CD4-positive, alpha-beta T cell treated with Interferon alpha-2 for 1 hour (primary cell): ENCODE data around the gene EYS.
"Not testable (repeated sequence)": the region's sequence is repeated elsewhere in the genome, so short reads cannot be mapped to it uniquely, and the experiment has no call there.

Experiments used
- DNase-seq, 2 donors: peaks; one replicate each; pipeline ENCODE4 v3.0.0-alpha.2; 2020 to 2022

EYS gene

DNA sequence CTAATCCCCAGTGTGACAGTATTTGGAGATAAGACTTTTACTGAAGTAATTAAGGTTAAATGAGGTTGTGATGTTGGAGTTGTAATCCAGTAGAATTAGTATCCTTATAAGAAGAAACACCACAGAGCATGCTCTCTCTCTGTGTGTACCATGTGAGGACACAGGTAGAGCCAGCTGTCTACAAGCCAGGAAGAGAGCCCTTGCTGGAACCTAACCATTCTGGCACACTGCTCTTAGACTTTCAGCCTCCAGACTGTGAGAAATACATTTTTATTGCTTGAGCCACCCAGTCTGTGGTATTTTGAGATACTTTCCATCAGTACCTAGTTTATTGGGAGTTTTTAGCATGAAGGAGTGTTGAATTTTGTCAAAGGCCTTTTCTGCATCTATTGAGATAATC is 1961.2 kb downstream of the EYS start:
- no peak for DNase-seq

DNA sequence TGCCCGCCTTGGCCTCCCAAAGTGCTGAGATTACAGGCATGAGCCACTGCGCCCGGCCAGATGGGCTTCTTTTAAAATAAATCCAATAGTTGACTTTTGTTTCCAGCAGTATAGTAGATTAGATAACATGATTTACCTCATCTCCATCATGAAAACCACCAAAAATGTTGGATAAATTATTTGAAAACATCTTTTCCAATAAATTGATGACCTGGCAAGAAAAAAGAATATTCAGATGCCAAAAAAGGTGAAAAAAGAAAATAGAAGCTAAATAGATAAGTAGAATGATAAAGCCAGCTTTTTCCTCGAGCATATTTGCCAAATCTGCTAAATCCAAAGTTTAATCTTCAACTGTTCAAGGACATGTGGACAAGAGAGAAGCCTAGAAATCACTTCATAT is 1962.2 kb downstream of the EYS start:
- no peak for DNase-seq

DNA sequence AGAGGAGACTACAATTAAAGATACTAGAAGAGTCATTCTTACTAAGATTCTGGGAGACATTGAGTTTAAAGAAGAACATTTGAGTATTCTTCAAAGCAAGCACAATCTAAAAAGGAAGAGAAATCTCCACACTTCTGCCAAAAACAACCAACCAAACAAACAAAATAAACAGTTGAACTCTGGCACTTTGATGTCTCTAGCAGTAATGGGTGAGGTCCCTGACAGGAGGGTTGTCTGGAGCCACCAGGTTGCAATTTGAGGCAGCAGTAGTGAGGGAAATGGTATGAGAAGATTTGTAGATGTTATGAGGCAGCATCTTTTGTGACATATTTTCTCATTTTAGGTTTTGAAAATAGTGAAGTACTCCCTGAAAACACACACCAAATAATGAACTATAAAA is 1963.3 kb downstream of the EYS start:
- no peak for DNase-seq

DNA sequence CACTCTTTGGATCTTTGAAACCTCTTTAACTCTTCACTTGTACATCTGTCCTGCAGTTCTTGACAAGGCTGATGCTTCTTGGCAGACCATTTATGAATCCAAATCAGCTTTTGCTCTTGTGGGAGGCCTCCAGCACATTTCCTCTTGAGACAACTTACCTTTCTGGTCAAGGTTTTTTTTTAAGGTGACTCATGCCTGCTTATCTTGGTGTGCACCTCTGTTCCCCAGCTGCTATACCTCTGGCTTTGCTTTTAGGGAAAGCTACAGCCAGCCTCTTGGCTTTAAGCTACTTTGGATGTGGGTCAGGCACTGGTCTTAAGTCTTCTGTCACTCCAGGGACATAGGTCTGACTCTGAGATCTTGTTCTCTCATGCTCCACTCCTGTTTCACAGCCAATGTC is 1965.0 kb downstream of the EYS start:
- DNase-seq = no peak

DNA sequence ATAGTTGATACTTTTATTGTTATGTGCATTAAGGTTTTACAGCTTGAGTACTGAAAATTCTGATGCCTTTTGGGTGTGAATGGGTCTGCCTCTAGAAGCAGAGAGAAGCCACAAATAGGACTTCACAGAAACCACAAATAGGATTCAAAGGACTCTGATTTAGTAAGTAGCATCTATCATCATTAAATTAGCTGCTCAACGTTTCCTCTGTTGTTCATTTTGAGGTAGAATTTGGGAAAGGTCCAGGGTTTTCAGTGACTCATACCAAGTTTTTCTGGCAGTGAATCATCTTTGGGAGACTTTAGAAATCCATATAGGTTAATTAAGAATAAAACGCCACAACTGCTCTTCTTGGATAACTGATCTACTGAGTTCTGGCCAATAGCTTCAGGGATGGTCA is 1966.3 kb downstream of the EYS start:
- DNase-seq = no peak

DNA sequence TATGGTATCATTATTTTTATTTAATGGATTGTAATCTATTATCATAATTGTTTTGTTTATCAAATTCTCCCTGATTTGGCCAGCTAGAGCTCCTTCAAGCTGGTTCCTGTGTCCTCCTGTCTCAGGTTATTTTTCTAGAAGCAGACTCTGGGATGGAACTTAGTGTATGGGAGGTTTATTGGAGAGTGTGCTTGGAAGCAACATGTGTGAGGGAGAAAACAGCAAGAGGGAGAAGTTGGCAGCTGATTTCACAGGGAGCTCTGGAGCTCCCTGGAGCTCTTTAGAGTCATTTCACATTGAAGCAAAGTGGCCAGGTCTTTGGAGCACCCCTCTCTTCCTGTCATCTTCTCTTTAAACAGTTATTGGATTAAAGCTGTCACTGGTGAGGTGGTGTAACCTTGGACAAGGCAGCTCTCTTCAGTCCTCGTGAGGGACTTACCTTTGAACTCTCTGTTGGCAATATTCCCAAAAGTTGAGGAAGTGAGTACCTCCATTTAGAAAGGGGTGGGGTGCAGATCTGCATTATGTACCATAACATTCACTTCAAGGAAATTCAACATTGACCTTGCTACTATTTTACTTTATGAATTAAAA is 1967.8 kb downstream of the EYS start:
- DNase-seq = no peak

DNA sequence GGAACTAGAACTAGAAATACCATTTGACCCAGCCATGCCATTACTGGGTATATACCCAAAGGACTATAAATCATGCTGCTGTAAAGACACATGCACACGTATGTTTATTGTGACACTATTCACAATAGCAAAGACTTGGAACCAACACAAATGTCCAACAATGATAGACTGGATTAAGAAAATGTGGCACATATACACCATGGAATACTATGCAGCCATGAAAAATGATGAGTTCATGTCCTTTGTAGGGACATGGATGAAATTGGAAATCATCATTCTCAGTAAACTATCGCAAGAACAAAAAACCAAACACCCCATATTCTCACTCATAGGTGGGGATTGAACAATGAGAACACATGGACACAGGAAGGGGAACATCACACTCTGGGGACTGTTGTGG is 1968.8 kb downstream of the EYS start:
- DNase-seq = not testable (repeated sequence)

DNA sequence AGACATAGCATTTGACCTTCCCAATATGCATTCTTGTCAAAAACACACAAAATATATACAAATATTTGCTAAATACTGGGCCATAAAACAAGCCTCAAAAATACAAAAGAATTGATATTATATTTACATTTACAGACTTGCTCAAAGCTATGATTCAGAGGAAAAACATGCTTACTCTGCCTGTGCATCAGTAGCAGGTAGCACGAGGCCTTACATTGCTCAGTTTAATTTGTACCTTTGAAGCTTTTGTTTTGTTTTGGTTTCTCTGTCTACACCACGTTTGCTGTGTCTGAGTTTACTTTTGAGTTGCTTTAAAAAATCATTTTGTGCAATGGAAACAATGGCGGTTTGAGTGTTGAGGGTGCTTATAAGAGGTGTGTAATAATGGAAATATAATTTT is 1972.1 kb downstream of the EYS start:
- no peak for DNase-seq

DNA sequence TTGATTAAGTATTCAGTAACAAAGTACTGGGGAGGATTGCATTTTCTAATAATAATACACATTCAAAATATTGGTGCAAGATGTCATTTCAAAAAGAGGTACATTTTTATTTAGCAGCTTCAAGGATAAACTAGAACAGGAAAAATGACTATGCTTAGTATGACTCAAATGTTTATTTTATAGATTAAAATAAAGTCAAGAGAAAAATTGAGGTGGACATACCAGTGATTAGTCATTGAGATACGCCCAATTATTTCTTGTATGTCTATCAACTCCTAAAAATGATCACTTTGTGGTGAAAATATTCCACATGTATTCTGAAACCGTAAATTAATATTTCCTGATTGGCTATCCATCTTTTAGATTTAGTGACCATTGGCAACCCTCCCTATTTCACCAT is 1974.7 kb downstream of the EYS start:
- DNase-seq = no peak

DNA sequence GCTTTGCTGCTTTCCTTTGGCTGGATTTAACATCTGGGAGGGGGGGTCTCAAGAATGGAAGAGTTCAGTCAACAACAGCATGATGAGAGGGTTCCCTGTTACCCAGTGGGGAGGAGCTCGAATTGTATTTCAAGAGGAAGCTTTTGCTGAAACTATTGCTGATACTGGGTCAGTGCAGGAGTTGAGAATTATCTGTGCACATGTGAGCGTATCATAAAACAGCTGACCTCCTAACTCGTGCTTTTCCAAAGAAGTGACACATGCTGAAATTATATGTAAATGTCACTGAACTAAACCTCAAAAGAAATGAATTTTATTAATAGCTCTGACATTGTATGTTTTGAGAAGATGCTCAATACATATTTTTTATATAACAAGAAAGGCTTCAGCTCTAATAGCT is 1975.1 kb downstream of the EYS start:
- DNase-seq = no peak

DNA sequence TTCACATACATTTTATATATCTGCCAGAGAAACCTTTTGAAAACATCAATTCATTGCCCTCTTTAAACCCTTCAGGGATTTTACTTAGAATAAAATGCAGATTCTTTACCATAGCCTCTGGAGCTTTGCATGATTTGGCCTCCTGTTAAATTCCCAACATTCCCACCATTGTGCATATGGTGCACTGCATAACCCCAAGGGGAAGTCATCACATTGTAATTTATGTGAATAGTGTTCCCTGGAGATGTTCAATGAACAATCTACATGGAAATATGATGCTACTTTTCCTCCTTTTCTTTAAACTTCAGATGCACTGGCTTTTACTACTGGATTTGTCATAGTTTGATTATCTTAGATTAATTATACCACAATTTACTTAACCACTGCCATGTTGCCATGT is 1976.7 kb downstream of the EYS start:
- DNase-seq = no peak

DNA sequence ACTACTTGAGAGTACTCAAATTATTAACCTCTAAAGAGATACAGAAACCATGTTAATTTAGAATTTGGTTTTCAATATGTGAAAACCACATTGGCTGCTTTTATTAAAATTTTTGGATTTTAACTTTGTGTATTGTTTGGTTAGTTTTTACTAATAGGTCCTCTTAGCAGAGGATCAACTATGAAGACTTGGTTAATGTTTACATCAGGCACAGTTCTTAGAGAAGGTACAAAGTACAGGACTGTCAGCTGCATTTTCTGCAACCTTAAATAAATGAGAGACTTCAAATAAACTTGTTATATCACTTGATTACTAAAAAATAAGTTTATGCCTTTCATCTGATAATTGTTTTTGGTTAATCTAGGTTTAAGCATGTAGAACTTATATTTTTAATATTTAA is 1982.3 kb downstream of the EYS start:
- no peak for DNase-seq

DNA sequence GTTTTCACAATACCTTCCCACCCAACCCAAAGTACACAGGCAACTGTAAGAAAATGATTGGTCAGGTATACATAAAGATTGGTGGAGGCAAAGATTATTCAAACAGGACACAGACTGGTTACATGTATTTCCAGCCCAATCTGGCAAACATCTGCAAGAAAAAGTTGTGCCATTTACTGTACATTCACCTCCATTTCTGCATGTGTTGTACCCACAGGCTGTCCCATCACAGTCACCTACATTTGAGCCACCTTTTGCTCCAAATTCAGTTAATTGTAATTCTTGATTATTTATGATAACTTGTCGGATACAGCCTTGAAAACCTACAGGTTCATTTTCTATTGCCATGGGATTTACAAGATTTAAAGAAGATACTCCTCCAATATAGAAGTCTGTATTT is 1985.8 kb downstream of the EYS start:
- no peak for DNase-seq

DNA sequence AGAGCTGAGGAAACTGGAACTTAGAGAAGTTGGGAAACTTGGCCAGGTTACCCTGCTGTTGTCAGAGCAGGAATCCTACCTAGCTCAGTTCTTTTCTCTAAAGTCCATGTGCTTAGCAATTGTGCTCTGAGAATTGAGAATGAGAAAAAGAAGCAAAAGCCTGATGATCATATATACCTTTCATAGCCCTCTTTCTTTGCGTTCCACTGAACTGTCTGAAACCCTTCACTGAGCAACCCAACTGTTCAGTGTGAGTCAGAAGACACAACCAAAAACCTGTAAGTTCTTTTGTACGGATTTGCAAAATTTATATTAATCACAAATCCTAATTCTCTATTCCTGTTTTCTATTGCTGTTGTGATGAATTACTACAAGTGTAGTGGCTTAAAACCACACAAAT is 1990.9 kb downstream of the EYS start:
- no peak for DNase-seq

DNA sequence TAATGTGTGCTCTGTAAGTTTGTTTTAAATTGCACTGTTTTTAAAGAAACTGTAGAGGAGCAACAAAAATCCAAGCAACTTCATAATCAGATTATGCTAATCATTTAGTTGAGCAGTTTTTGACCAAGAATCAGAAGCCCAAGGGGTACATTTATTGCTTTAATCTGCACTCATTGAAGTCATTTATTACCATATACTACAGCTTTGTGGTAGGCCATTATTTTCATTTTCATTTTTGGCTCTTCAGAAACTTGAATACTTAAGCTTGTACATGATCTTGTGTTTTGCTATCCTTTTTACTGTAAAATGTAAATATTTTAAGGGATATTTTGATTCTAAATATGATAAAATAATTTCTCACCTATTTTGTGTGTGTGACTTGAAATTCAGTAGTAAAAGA is 1992.9 kb downstream of the EYS start:
- no peak for DNase-seq

DNA sequence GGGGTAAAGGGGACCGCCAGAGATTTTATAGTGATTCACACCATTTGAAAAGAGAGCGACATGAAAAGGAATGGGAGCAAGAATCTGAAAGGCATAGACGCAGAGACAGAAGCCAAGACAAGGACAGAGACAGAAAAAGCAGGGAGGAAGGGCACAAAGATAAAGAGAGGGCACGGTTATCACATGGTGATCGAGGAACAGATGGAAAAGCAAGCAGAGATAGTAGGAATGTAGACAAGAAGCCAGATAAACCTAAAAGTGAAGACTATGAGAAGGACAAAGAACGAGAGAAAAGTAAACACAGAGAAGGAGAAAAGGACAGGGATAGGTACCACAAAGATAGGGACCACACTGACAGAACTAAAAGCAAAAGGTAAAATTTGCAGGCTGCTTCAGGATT is 1993.7 kb downstream of the EYS start:
- DNase-seq = no peak

DNA sequence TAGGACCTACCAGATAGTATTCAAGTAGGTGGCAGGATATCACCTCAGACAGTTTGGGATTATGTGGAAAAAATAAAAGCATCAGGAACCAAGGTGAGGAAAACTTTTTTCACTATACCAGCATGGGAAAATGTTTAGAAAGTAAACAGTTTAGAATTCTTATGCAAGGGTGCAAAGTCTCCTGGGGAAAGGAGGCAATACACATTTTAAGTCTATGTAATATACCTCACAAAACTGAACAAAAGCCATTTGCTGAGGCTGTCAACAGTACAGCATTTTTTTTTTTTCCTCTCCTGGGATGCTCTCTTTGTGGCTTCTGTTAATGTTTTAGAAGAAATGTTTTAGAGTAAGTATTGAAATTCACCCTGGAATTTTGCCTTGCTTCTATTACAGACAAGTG is 1997.9 kb downstream of the EYS start:
- no peak for DNase-seq

DNA sequence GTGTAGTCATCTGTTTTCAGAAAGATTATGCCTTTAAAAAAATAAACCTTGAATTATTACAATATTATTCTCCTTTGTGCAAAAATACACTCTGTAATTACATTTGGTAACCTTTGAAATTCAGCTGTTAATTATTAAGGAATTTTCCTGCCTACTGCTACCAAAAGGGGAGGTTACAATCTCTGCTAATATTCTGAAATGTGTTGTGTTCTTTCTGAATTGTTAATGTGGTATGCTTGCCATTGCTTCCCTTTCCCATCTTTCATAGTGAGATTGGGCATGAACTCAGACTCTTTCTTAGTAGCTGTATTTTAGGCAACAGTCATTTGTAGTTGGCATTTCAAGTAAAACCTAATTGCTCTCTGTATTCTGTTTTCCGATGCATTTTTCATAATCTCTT is 1998.4 kb downstream of the EYS start:
- no peak for DNase-seq

DNA sequence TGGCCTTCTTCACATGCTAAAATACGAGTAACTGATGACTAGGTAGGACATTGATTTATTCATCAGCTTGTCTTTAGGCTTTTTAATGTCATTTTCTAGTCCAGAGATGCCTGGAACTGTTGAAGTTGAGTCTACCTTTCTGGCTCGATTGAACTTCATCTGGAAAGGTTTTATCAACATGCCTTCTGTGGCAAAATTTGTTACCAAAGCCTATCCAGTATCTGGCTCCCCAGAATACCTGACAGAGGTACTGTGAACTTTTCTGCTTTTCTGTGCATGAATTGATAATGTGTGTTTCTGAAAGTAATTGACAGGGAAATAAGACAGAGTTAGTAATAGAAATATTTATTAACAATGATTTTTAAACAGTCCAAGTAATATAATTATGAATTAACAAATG is 2000.4 kb downstream of the EYS start:
- no peak for DNase-seq

DNA sequence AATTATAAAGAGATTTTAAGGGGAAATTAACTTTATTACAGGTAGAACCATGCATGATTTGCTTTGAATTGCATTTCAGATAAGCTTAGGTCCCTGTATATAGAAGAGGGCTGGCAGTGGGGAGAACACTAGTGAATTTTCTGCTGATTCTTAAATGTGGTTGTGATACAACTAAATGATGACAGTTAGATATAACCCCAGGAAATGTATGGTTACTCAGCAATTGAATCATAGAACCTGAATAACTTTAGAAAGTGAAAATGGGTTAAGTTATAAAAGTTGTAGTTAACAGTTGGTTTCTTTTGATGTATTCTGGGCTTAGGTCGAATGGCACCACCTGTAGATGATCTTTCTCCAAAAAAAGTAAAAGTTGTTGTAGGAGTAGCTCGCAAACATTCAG is 2001.3 kb downstream of the EYS start:
- DNase-seq = no peak

DNA sequence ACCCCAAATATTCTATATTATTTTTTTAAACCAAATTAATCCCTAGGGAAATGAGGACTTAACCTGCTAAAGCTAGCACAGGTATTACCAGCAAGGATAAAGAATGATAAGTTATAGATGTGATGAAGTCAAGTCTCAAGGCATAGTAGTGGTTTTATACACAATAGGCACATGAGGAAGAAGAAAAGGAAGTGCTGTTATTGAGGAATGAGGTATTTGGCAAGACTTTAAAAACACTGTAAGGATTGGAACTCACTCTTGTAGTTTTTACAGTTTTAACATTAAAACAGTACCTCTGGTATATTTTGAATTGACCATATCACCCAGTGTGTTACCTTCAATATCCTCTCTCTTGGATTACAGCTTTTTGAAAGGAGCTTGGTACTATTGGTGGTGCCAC is 2016.8 kb downstream of the EYS start:
- no peak for DNase-seq

DNA sequence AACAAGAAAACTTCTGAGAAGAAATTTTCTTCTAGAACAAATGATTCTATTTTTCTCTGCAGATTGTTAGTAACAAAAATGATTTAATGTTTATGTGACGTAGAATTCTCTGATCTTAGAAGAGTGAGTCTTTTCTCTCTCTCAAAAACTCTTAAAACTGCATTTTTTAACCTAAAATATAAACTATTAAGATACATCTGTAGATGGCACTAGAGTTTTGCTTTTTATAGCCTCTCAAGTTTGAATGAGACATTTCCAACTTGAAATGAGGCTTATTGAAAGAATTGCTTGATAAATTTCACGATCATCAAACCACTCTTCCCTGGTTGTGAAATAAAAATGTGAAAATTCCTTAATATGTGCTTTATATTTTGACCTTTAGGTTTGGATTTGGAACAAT is 2017.6 kb downstream of the EYS start:
- DNase-seq = no peak

DNA sequence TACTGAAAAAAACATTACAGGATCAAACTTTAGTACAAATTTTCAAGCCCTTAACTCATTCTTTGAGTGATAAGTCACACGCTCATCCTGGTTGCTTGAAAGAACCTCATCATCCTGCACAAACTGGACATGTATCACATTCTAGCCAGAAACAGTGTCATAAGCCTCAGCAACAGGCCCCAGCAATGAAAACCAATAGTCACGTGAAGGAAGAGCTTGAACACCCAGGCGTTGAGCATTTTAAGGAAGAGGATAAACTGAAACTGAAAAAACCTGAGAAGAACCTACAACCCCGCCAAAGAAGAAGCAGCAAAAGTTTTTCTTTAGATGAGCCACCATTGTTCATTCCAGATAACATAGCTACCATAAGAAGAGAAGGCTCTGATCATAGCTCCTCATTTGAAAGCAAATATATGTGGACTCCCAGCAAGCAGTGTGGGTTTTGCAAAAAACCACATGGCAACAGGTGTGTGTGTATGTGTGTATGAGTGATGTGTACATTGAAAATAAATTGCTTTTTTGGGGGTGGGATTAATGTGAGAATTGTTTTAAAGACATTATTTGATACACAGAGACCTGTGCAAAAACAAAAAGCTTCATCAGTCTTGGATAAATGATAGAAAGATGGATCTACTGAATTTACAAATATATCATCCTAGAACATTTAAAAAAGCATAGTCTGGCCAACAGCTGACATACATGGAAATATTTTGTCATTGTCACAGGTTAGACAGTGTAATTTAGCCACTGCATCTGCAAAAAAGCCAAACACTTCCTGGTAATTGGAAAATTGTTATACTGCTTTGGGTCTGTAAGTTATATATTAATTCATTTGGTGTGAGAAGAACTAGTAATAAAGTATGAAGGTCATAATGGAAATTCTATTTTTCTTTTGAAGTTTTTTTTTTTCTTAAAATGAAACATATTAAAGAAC is 2021.3 kb downstream of the EYS start:
- peak in 1 of 2 donors; percentile 12 for DNase-seq

DNA sequence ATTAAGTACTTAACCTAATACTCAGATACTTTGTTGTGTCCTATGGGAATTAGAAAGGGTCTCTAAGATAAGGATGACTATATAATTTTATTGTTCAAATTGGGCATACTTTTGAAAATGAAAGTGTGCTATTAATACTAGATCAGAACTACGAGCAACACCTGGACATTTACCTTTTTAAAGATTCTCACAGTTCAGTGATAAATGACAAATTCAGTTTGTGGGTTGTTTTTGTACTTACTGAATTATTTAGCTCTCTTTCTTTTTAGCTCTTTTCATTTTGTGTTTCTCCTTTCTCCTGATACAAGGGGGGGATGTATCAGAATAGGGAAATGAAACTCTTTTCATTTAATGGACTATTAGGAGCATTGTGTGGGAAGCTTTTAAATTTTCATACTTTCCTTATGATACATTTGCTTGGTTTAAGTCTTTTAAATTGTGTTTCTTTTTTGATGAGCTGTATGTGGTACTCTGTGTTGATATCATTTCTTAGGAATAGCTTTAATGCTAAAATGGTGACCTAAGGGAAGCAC is 2023.9 kb downstream of the EYS start:
- DNase-seq = no peak

DNA sequence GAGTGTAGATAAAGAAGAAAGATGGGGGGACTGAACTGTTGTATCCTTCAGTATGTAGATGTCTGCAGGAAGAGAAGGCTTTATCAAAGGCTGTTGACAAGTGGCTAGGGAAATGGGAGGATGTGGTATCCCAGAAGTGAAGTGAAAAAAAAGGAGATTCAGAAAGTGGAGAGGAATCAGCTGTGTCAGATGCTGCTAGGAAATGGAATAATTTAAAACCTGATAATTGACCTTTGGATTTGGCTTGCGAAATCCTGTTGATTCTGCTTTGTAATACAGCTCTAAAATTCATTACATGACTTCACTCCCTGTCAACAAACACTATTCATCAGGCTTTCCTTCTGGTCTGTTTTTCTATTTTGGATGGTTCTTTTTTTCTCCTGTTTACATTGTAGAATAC is 2029.7 kb downstream of the EYS start:
- DNase-seq = no peak
